AG04449 (cell line): Measurements from ENCODE around the gene AHCY.

Experiments used
- CTCF ChIA-PET: fragments of 350-600 bp; formaldehyde crosslinking; extraction: SDS; loops from one replicate; lab custom pipeline; 2021; ENCODE audit warnings: antibody characterized with exemption; lab: Yijun Ruan, JAX
- POLR2A ChIA-PET: fragments of 400-600, 350-600 bp; formaldehyde crosslinking; extraction: SDS; loops from one replicate; lab custom pipeline; 2020; ENCODE audit warnings: antibody characterized with exemption, inconsistent platforms; lab: Yijun Ruan, JAX
- DNase-seq: peaks from one replicate; pipeline ENCODE4 v3.0.0-alpha.2; 2010; ENCODE audit warnings: low read depth, low spot score
- H3K4me3 ChIP-seq: 2 replicates; pipeline ENCODE4 v1.5.1; 2011; ENCODE audit warnings: low read depth, mild to moderate bottlenecking, control low read depth, low read length
- CTCF ChIP-seq: IDR thresholded peaks from one replicate; pipeline ENCODE4 v1.5.1; 2011; ENCODE audit warnings: mild to moderate bottlenecking, moderate library complexity, low read length, control low read depth, inconsistent platforms; ENCODE audit not compliant: insufficient read depth; ENCODE audit errors: missing control alignments

The AHCY gene

DNA sequence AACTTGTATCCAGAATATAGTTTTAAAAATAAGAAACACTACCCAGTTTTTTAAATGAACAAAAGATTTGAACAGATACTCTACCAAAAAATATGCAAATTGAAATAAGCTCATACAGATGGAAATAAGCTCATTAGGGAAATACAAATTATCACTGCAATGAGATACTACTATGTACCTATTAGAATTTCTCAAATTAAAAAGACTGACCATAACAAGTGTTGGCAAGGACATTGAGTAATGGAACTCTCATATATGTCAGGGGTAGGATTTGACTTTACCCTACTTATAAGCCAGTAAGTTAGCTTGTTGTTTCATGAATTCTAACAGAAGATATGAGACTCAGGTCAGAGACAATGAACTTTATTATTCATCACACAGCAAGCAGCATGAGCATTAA, 71.5 kb downstream of the AHCY start:
- H3K4me3 ChIP-seq = no peak overlapping the region
- ChIA-PET POLR2A (no interaction called here), CTCF (interaction anchor here (0.9 to 1.5 kb wide), 3 partner anchors 10 to 28 kb away, joined by 3 to 5 read pairs (median 3); no protein-coding TSS in a partner anchor)
- no peak for DNase-seq
- no peak for TF ChIP-seq CTCF
